Duodenal mucosa (tissue), 2 donors: Measurements from ENCODE around the gene TAF10.

Experiments
- H3K27ac ChIP-seq: one replicate; pipeline ENCODE4 v1.7.0; 2013; ENCODE audit warnings: low read depth, low read length
- H3K27me3 ChIP-seq, 2 donors: one replicate each; pipeline ENCODE4 v1.7.0; 2013; ENCODE audit warnings: low read length in 2 of 2, control low read depth in 1 of 2; ENCODE audit not compliant: insufficient read depth in 2 of 2, control insufficient read depth in 1 of 2
- H3K36me3 ChIP-seq, 2 donors: one replicate each; pipeline ENCODE4 v1.7.0; 2013; ENCODE audit warnings: low read length in 2 of 2, control low read depth in 1 of 2; ENCODE audit not compliant: insufficient read depth in 2 of 2, control insufficient read depth in 1 of 2
- H3K4me1 ChIP-seq, 2 donors: one replicate each; pipeline ENCODE4 v1.7.0; 2013; ENCODE audit warnings: low read length in 2 of 2, control low read depth in 1 of 2; ENCODE audit not compliant: insufficient read depth in 2 of 2, control insufficient read depth in 1 of 2
- H3K4me3 ChIP-seq, 2 donors: one replicate each; pipeline ENCODE4 v1.7.0; 2013; ENCODE audit warnings: low read length in 2 of 2, low read depth in 1 of 2
- H3K9ac ChIP-seq, 2 donors: one replicate each; pipeline ENCODE4 v1.7.0; 2013; ENCODE audit warnings: low read length in 2 of 2, low read depth in 1 of 2
- H3K9me3 ChIP-seq, 2 donors: one replicate each; pipeline ENCODE4 v1.7.0; 2013; ENCODE audit warnings: low read length in 2 of 2, control low read depth in 1 of 2; ENCODE audit not compliant: control insufficient read depth in 1 of 2

Gene TAF10

DNA sequence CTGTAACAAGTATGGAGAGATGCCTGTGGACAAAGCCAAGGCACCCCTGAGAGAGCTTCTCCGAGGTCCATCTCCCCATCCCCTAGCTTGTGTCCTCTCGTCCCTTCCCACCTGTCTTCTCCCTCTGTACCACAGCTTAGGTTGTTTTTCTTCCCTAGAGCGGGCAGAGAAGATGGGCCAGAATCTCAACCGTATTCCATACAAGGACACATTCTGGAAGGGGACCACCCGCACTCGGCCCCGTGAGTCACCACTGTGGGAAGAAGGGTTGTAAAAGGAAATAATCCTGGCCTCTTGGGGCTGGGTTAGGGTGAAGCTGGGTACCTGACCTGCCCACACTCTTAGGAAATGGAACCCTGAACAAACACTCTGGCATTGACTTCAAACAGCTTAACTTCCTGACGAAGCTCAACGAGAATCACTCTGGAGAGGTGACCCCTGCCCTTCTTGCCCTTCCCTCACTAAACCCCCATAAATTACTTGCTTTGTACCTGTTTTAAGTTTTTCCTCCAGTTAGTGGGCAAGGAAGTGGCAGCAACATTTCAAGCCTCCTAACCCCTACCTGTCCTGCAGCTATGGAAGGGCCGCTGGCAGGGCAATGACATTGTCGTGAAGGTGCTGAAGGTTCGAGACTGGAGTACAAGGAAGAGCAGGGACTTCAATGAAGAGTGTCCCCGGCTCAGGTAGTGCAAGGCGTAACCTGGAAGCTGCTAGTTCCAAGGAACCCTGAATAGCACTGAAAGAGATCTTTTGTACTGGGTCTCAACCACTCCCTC is 3.1 kb downstream of the TAF10 start:
- peak overlapping the region; percentile 6 for H3K27ac ChIP-seq
- peaks cover 36 to 37% of the 10 kb centered on the region in 2 donors for H3K36me3 ChIP-seq
- peaks cover 55 to 71% of the 10 kb centered on the region in 2 donors for H3K4me1 ChIP-seq
- no peaks in the 10 kb centered on the region for H3K27me3 ChIP-seq
- H3K9me3 ChIP-seq, result no peaks in the 10 kb centered on the region
- no peak overlapping the region for H3K4me3 ChIP-seq
- peak overlapping the region in 1 of 2 donors; percentile 14 for H3K9ac ChIP-seq

- Histone ChIP-seq H3K4me3 (no peak overlapping the region), H3K27ac (peak overlapping the region; percentile 57), H3K9me3 (no peaks in the 10 kb centered on the region), H3K9ac (peak overlapping the region; percentile 4 to 39), H3K4me1 (peaks cover 49 to 68% of the 10 kb centered on the region in 2 donors), H3K27me3 (no peaks in the 10 kb centered on the region), H3K36me3 (peaks cover 35 to 37% of the 10 kb centered on the region in 2 donors)
These were observed 4.0 kb downstream of the TAF10 start for GRCh38 chr11:6608011-6608410.

GRCh38 chr11:6607190-6607795 is 4.7 kb downstream of the TAF10 start:
- Histone ChIP-seq H3K9ac (peak overlapping the region; percentile 39 to 49), H3K9me3 (no peaks in the 10 kb centered on the region), H3K4me3 (peak overlapping the region in 1 of 2 donors; percentile 50)

GRCh38 chr11:6606471-6607189 is 5.4 kb downstream of the TAF10 start:
- Histone ChIP-seq H3K4me1 (peaks cover 53 to 74% of the 10 kb centered on the region in 2 donors), H3K4me3 (peak overlapping the region; percentile 27 to 50), H3K36me3 (peaks cover 37 to 39% of the 10 kb centered on the region in 2 donors), H3K9me3 (no peaks in the 10 kb centered on the region), H3K27me3 (no peaks in the 10 kb centered on the region), H3K9ac (peak overlapping the region; percentile 7 to 49), H3K27ac (peak overlapping the region; percentile 71)

More at GRCh38 chr11:6607190-6607795, 4.7 kb downstream of the TAF10 start:
- H3K4me1 ChIP-seq, result peaks cover 48 to 68% of the 10 kb centered on the region in 2 donors
- H3K36me3 ChIP-seq, result peaks cover 35 to 37% of the 10 kb centered on the region in 2 donors
- H3K27ac ChIP-seq, result peak overlapping the region; percentile 57
- no peaks in the 10 kb centered on the region for H3K27me3 ChIP-seq

DNA sequence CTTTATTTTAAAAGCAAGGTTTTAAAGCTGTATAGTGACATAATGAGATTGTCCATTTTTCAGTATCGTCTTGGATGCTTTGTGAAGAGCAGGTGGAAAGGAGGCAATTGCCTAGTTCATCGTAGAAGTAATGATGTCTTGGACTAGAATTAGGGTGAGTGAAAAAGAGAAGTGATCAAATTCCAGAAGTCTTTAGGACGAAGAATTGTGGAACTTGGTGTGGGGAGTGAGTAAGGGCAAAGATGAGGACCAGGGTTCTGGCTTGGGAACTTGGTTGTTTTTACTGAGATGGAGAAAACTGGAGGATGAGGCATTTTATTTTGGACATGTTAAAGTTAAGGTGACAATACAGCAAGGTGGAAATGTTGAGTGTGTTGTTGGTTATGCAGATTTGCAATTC is 7.2 kb downstream of the TAF10 start:
- H3K27ac ChIP-seq, result peak overlapping the region; percentile 77
- no peaks in the 10 kb centered on the region for H3K9me3 ChIP-seq
- H3K4me3 ChIP-seq, result peak overlapping the region; percentile 87 to 98
- peaks cover 38 to 42% of the 10 kb centered on the region in 2 donors for H3K36me3 ChIP-seq
- no peaks in the 10 kb centered on the region for H3K27me3 ChIP-seq
- peaks cover 53 to 69% of the 10 kb centered on the region in 2 donors for H3K4me1 ChIP-seq
- H3K9ac ChIP-seq, result peak overlapping the region; percentile 98 to 99

GRCh38 chr11:6604081-6604626 is 7.9 kb downstream of the TAF10 start:
- H3K36me3 ChIP-seq, result peaks cover 38 to 42% of the 10 kb centered on the region in 2 donors
- peaks cover 53 to 66% of the 10 kb centered on the region in 2 donors for H3K4me1 ChIP-seq
- peak overlapping the region; percentile 98 to 99 for H3K9ac ChIP-seq
- no peaks in the 10 kb centered on the region for H3K27me3 ChIP-seq
- H3K9me3 ChIP-seq, result no peaks in the 10 kb centered on the region
- peak overlapping the region; percentile 77 for H3K27ac ChIP-seq
- peak overlapping the region; percentile 87 to 98 for H3K4me3 ChIP-seq

DNA sequence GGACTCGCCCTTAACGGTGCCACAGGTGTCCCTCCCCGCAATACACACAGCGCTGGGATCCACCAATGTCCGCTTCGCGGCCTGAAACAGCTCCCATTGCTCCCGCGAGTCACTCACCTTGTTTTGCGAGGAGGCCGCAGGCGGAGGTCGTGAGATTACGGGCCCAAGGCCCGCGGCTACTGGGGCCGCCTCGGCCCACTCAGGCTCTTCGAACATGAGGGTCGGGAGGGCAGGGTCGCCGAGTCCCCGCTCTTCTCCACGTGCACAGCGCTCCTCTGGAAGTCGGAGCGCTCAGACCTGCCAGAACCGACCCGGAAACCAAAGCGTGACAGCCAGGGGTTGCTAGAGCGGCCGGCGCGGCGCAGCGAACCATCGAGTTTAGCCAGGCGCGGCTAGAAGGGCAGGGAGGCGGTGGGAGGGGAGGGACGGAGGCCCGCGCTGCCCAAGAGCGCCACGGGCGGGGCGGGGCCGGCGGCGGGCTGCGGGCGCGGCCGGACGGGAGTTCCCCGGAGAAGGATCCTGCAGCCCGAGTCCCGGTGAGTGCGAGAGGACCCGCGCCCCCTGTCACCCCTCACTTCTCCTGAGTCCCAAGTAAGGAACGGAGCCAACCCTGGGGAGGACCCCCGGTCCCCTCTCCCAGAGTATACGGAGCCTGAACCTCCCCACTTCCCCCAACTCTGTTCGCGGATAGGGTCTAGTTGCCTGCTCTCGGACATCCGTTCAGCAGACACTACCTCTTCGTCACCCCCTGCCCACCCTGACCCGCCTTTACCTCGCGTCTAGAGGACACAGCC is 8.5 kb downstream of the TAF10 start, which contains the start of the genes ILK and RRP8:
Gene ILK (plus strand): TSS at position 488 of the 794 bp plus-strand sequence. CDS start 498 bp downstream, outside the sequence.
Gene RRP8 (minus strand): TSS at position 330 of the 794 bp plus-strand sequence. CDS start 114 bp downstream, at position 216.
- H3K36me3 ChIP-seq, result peaks cover 31 to 42% of the 10 kb centered on the region in 2 donors
- peak within 1 kb of the TSS; percentile 98 to 99 for H3K9ac ChIP-seq
- peak within 1 kb of the TSS; percentile 77 for H3K27ac ChIP-seq
- H3K4me3 ChIP-seq, result peak within 1 kb of the TSS; percentile 87 to 98
- H3K9me3 ChIP-seq, result no peaks in the 10 kb centered on the region
- peaks cover 53 to 64% of the 10 kb centered on the region in 2 donors for H3K4me1 ChIP-seq
- no peaks in the 10 kb centered on the region for H3K27me3 ChIP-seq

- peak overlapping the region; percentile 93 to 98 for H3K9ac ChIP-seq
- H3K27ac ChIP-seq, result no peak overlapping the region
- no peaks in the 10 kb centered on the region for H3K9me3 ChIP-seq
- H3K27me3 ChIP-seq, result no peaks in the 10 kb centered on the region
- peaks cover 44 to 52% of the 10 kb centered on the region in 2 donors for H3K4me1 ChIP-seq
- peak overlapping the region; percentile 87 to 98 for H3K4me3 ChIP-seq
- H3K36me3 ChIP-seq, result peaks cover 24 to 41% of the 10 kb centered on the region in 2 donors
These were observed 9.7 kb downstream of the TAF10 start for GRCh38 chr11:6602096-6602940.
